Measurements from ENCODE around the gene FHIP1A. TPM values are rescaled to one million over a fixed set of nuclear protein-coding genes. Genes with fewer than 3 reads are reported as not detected.
A peak's percentile ranks its signal among the peaks of the same experiment; 100 is the strongest.
"Not testable (repeated sequence)": the region's sequence is repeated elsewhere in the genome, so short reads cannot be mapped to it uniquely, and the experiment has no call there.

Gene FHIP1A
- 17.0 and 19.3 TPM in 2 replicates for total RNA-seq

DNA sequence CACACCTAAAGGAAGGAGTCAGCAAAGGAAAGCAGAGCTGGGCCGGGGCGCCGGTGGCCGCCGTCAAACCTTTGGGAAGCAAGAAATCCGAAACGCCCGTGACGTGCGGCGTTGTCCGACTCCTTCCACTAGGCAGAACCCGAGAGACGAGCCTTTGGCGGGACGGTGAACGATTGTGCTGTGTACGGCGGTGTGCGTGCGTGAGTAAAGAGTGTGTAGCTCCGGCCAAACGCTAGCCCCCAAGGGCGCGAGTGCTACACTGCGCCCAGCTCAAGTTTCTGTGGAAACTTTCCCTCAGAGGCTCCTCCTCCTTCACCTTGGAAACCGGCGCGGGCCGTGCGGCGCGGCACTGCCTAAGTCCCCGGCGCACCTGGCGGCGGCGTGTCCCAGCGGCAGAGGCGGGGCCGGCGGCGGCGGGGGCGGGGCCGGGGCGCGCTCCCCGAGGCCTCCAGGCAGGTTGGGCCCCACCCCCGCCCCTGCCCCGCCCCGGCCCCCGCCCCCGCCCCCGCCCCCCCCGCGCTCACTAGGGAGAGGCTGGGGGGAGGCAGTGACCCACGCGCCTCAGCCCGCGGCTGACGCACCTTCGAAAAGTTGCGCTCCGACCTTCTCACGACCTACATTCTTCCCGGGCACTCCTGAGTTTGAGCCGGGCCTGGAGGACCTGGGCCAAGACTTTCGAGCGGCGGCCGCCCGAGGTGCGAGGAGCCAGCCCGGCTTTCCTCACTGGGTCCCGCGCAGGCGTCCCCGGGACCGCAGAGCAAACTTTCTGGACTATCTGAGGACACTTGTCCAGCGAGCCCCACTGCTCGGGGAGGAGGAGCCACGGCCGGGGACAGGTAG lies at the start of gene FHIP1A:
TSS of gene FHIP1A (plus strand) at position 547 of the 840 bp plus-strand sequence. CDS start 157,084 bp downstream, outside the sequence.
- peak; percentile 82 for DNase-seq (ENCODE audit: low read depth)

DNA sequence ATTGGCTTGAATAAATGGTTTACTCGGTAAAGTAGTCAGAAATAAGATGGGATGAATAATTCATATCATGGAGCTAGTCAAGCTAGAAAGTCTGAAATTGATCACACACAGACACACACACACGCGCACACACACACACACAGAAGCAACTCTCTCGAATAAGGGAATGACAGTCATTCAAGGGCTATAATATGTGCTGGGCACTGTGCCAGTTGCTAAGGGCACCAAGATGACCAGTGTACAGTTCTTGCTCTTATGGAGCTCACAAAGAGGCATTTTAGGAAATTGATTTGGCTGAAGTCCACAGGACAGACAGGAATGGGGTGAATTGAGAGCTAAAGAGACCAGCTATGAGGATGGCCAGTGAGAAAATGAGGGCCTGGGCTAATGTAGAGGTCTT lies 49.4 kb upstream of the FHIP1A start:
- DNase-seq (ENCODE audit: low read depth) = no peak

DNA sequence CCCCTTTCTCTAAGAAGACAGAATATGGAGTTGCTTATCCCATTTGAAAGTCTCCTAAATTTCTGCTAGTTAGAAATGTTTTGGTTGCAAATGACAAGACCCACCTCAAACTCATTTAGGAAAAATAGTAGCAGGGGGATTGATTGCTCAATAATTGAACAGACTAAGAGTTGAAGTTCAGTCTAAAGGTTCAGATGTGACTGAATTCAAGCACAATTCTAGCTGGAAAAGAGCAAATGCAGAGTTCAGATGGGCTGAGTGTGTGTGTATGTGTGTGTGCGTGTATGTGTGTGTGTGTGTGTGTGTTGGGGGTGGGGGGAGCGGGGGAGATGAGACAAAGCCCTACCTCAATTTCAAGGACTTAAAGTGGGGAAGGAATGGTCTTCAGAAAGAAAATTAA lies 47.9 kb upstream of the FHIP1A start:
- DNase-seq (ENCODE audit: low read depth) = no peak

DNA sequence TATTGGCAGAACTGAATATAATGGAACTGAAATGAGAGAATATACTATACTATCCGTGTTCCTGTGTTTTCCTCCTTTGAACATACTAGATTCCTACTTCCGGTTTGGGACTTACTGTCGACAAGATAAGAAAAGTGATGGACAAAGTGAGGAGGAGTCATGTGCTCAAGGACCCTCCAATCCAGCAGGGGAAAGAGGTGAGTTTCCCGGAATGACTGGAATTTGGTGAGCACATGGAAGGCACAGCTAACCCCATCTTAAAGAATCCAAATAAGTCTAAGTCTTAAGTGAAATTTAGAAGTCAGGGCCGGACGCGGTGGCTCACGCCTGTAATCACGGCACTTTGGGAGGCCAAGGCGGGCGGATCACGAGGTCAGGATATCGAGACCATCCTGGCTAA lies 47.0 kb upstream of the FHIP1A start:
- no peak for DNase-seq (ENCODE audit: low read depth)

DNA sequence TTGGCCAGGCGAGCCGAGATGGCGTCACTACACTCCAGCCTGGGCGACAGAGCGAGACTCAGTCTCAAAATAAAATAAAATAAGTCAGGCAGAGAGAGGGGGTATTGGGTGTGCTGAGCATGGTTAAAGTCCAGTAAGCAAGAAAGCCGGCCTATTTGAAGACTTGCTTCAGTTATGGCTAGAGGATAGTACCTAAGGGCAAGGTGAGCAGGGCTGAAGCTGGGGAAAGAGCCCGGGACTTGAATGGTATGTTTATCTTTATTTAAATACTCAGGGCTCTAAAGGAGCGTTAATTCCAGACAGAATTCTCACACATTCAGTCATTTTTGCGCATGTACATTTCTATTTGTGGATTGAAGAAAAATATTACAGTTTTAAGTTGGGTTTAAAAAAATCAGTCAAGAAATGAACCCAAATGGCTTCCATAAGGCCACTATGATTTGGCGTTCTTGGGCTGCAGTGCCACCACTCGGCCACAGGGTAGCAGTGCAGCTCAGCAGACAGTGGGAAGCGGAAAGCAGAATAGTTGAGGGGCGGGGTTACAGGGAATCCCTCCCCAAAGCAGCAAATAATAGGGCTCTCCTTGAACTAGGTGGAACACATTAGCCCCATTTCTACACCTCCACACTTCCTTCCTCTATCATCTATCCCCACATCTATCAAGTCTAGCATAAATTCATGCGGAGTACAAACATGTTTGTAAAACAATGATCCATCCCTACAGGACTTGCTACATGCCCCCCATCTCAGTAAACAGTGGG lies 46.4 kb upstream of the FHIP1A start:
- DNase-seq (ENCODE audit: low read depth) = peak; percentile 77

DNA sequence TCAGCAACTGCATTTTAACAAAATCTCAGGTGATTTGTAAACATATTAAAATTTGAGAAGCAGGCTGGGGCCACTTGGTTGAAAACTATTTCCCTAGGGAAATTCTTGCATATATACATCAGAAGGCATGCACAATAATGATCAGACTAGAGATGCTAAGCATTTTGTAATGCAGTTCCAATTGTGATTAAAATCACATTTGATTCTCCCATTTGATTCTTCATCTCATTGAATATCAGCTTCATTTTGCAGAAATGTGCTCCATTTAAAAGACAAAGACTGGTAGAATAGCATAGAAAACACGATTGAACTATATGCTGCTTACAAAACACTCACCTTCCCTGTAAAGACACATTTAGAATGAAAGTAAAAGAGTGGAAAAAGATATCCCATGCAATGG lies 32.4 kb upstream of the FHIP1A start:
- DNase-seq (ENCODE audit: low read depth) = no peak

DNA sequence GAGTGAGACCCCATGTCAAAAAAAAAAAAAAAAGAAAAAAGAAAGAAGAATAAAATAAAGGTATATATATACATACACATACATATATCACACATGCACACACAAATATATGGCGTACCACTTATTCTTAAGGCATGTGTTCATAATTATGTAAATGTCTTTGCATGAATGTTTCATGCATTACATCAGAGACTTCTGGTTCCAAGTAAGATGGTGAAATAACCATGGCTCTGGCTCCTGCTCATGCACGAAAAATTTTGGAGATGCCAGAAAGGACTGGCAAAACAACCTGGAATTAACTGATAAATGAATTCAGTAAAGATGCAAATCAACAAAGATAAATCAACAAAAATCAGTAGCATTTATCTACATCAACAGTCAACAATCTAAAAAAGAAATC lies 19.7 kb upstream of the FHIP1A start:
- no peak for DNase-seq (ENCODE audit: low read depth)

DNA sequence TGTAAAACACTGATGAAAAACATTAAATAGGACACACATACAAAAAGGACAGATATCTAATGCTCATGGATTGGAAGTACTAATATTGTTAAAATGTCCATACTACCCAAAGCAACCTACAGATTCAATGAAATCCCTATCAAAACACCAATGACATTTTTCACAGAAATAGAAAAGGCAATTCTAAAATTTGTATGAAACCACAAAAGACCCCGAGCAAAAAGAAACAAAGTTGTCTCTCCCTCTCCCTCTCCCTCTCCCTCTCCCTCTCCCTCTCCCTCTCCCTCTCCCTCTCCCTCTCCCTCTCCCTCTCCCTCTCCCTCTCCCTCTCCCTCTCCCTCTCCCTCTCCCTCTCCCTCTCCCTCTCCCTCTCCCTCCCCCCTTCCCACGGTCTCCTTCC lies 19.2 kb upstream of the FHIP1A start:
- DNase-seq (ENCODE audit: low read depth) = not testable (repeated sequence)

DNA sequence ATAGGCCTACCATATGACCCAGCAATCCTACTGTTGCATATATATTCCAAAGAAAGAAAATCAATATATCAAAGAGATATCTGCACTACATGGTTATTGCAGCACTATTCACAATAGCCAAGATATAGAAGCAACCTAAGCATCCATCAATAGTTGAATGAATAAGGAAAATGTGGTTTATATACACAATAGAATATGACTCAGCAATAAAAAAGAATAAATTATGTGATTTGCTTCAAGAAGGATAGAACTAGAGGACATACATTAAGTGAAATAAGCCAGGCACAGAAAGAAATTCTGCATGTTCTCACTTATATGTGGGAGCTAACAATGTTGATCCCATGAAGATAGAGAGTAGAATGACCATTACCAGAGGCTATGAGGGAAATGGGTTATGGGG lies 13.1 kb upstream of the FHIP1A start:
- no peak for DNase-seq (ENCODE audit: low read depth)

DNA sequence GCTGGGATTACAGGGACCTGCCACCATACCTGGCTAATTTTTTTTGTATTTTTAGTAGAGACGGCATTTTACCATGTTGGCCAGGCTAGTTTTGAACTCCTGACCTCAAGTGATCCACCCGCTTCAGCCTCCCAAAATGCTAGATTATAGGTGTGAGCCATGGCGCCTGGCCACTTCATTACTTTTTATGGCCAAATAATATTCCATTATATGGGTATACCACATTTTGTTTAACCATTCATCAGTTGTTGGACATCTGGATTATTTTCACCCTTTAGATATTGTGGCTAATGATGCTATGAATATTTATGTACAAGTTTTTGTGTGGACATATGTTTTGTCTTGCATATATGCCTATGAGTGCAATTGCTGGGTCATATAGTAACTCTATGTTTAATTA lies 8.6 kb upstream of the FHIP1A start:
- no peak for DNase-seq (ENCODE audit: low read depth)

DNA sequence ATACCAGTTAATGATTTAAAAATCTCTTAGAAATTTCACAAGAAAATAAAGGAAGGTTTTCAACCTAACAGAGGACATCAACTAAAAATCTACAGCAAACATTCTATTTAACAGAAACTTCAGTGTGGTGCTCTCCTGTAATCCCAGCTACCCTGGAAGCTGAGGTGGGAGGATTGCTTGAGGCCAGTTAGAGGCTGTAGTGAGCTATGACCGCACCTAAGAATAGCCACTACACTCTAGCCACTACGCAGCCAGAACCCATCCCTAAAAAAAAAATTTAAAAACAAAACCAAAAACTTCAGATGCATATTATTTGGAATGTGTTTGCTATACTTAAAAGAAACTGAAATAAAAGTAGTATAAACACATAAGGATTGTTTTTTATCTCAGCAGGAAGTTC lies 7.2 kb upstream of the FHIP1A start:
- no peak for DNase-seq (ENCODE audit: low read depth)

DNA sequence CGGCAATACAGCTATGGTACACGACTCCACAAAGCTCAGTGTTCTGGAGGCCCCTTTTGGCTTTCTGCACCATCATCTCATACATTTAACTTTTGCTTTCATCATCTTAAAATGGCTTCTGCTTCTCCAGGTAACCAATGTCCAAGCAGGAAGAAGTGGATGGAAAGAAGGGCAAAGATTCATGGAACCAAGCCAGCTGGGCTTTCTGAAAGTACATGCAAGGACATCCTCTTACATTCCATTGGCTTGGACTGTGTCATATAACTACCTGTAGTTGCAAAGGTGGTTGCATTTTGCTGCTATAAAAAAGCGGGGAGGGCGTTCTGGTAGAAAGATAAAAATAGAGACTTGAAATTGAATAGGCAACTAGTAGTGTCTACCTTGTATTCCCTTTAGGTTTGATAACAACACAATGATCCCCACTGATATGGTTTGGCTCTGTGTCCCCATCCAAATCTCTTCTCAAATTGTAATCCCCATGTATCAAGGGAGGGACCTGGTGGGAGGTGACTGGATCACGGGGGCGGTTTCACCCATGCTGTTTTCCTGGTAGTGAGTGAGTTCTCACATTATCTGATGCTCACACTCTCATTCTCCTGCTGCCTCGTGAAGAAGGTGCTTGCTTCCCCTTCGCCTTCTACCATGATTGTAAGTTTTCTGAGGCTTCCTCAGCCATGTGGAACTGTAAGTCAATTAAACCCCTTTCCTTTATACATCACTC lies 6.7 kb upstream of the FHIP1A start:
- no peak for DNase-seq (ENCODE audit: low read depth)

DNA sequence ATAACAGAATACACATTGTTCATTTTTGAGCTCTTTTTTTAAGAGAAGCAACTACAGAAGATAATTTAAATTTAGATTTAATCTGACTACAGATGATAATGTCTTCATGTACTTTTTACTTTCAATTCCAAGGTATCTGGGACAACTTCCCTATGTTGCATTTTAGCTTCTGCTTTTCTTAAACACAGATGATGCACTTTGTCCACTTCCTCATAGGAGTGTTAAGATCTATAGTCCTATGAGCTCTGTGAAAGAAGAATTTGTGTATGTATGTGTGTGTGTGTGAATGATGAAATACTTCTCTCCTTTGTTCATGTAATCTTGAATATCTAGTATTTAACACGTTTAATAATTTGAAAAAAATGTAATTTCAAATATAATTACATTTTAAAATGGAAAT lies 5.3 kb upstream of the FHIP1A start:
- no peak for DNase-seq (ENCODE audit: low read depth)

DNA sequence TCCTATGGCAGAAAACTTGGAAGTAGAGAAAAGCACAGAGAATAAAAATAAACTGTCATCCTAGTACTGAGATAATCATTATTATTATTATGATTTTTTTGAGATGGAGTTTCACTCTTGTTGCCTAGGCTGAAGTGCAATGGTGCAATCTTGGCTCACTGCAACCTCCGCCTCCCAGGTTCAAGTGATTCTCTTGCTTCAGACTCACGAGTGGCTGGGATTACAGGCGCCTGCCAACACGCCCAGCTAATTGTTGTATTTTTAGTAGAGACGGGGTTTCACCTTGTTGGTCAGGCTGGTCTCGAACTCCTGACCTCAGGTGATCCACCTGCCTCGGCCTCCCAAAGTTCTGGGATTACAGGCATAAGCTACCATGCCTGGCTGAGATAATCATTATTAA lies 4.2 kb upstream of the FHIP1A start:
- DNase-seq (ENCODE audit: low read depth) = not testable (repeated sequence)

DNA sequence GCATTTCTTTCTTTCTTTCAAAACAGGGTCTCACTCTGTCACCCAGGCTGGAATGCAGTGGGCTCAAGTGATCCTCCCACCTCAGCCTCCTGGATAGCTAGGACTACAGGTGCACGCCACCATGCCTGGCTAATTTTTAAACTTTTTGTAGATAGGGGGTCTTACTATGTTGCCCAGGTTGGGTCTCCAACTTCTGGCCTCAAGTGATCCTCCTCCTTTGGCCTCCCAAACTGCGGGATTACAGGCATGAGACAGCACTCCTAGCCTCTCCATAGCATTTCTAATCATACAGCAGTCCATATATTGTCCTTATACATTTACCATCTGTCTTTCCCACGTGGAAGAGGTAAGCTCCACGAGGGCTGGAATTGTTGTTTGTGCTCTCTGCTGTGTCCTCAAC lies 2.0 kb upstream of the FHIP1A start:
- DNase-seq (ENCODE audit: low read depth) = no peak

DNA sequence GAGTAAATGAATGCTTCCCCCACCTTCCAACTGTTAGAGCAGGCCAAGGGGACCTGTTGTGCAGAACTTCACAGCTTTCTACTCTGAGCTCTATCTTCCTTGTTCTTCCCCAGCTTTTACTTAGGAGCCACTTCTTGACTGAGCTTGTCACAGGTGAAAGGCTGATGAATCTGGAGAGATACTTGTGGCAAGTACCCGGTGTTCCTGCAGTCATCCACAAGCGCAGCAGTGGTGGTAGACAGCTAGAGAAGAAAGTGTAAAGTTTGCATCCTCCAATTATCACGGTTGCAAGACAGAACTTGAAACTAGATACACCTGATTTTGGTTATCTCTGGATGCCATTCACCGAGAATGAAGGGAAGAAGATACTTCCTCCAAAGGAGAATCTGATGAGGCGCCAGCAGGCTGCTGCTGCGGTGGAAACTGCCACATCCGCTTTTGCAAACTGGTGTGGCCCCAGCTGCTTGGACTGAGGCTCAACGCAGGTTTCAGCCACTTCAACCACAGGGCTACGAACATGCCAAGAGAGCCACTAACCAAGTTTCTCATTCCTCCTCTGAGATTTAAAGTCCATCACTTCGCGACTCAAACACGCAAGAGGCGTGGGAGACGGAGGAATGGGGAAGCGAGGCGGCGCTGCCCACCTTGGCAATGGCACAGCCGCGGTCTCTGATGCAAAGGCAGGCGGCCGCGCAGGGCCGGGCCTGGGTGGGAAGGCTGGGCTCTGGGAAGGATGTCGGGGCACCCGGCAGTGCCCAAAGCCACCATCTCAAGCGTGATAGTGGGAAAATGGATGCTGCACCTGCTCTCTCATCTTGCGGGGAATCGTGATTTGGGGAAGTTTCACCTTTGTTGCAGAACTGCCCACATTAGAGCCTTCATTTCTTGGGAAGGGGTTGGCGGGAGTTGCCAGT lies 1.3 kb upstream of the FHIP1A start:
- no peak for DNase-seq (ENCODE audit: low read depth)

DNA sequence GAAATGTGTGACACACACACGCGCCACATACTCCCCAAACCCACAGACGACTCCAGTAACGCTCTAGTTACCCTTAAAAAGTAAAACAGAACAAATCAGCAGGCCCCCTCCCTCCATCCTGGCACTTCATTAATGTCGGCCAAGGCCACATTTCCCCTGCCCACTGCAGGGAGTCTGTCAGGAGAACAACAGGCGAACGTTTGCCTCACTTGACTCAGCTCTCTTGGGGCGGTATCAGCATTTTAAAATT lies 671 bp upstream of the FHIP1A start:
- no peak for DNase-seq (ENCODE audit: low read depth)

DNA sequence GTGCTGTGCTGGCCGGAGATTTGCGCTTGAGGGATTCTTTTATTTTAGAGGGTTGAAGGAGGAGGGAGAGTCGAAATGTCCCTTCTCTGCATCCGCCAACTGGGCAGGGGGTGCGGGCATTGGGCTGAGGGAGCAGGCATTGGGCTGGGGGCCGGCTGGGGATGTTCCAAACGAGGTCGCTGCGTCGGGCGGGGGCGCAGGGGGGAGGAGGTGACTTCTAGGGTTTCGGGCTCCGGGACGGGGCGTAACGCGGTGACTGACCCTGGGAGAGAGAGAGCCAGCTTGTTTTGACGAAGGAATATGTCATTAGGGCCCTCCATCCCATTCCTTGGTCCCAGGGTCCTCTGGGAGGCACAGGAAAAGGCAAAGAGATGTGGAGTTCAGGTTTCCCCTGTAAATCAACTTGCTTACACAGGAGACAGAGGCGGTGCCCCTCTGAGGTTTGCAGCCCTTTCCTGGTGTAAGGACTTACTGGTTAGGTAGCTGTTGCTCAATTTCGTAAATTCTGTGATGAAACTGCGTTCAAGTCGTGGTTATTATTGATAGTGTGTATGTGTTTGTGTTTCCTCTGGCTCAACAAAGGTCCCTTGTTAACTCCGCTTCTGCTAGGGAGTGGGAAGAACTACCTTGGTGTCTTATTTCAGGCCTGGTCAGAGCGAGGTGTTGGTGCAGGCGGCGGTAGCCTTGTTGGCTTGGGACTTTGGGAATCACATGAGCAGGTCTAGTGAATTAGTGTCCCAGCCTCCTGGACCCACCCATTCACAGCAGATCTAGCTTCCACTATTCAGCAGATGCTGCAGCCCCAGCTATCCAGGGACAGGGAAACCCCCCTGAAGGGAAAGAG lies 716 bp downstream of the FHIP1A start:
- peak; percentile 76 for DNase-seq (ENCODE audit: low read depth)

DNA sequence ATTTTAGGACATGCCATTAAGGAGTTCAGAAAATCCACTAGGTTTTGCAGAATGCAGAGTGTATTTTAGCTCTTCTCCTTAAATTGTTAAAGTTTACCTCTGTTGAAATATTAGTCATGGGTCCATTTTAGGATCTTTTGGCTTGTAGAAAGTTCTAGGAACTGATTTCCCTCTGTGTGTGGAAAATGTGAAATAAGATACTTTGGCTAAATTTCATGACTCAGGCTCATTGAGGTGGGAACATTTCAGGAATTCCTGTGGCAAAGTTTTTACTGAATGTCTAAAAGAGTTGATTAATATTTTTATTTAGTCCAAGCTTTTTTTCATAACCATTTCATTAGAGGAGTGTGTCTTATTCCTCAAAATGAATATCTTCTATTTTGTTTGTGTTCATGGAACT lies 7.0 kb downstream of the FHIP1A start:
- DNase-seq (ENCODE audit: low read depth) = peak; percentile 82

DNA sequence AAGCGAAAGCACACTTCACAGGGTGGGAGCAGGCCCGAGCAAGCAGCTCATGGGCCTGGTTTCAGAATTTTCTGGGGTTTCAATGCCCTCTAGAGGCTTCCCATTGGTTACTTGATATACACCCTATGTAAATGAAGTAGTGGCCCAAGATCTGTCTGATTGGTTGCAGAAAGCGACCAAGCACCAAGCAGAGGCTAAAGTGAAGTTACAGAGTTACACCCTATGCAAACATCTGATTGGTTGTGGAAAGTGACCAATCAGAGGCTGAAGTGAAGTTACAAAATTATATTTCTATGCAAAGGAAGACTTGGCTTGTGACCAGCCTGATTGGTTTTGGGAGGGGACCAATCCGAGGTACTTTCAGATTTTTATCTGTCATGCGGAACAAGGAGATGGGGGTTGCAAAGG lies 8.2 kb downstream of the FHIP1A start:
- DNase-seq (ENCODE audit: low read depth) = no peak
